ENCODE data around the gene NR2F6. TPM values are rescaled to one million over a fixed set of nuclear protein-coding genes. Genes with fewer than 3 reads are reported as not detected.
A peak's percentile ranks its signal among the peaks of the same experiment; 100 is the strongest.

Gene NR2F6
- total RNA-seq, 1 experiment from 2014 or later, result 134 TPM

DNA sequence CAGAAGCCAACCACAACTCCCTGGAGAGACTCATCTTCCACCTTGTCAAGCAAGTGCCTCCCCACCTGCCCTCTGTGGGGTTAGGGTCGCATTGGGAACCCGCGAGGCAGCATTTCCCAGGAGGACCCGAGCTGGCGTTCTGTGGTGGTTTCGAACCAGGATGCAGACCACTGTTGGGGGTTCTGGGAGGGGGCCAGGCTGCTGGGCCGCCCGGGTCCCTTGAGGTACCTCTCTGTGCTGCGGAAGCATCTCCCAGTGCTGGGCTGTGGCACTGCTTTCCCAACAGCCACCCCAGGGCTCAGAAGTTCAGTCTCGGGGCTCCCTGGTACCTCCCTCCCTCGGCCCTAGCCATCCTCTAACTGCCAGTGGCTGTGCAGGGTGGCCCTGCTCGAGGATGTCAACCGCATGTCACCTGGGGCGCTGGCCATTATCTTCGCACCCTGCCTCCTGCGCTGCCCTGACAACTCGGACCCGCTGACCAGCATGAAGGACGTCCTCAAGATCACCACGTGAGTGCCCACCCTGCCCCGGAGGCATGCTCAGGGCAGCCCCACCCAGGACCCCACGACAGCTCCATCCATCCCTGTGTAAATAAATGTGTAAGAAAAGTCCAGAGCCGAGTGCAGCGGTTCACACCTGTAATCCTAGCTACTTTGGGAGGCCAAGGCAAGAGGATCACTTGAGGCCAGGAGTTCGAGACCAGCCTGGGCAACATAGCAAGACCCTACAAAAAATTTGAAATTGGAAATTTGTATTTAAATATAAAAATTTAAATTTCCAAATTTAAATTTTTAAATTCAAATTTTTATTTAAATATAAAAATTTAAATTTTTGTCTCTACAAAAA is 38.8 kb downstream of the NR2F6 start:
- no peak overlapping the region for H4K5ac ChIP-seq (ENCODE audit: insufficient read length, low read depth, low read length)
- H3K36me3 Mint-ChIP-seq (ENCODE audit: insufficient read depth in 1 of 3, low read depth in 3 of 3), result peaks cover 30 to 60% (median 33%) of the 10 kb centered on the region in 3 experiments
- TF ChIP-seq, protein P1, sequence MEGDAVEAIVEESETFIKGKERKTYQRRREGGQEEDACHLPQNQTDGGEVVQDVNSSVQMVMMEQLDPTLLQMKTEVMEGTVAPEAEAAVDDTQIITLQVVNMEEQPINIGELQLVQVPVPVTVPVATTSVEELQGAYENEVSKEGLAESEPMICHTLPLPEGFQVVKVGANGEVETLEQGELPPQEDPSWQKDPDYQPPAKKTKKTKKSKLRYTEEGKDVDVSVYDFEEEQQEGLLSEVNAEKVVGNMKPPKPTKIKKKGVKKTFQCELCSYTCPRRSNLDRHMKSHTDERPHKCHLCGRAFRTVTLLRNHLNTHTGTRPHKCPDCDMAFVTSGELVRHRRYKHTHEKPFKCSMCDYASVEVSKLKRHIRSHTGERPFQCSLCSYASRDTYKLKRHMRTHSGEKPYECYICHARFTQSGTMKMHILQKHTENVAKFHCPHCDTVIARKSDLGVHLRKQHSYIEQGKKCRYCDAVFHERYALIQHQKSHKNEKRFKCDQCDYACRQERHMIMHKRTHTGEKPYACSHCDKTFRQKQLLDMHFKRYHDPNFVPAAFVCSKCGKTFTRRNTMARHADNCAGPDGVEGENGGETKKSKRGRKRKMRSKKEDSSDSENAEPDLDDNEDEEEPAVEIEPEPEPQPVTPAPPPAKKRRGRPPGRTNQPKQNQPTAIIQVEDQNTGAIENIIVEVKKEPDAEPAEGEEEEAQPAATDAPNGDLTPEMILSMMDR (conservative IDR thresholded peaks at IDR 0.05), result no peak
- H3T11ph ChIP-seq (ENCODE audit: low read length), result no peak overlapping the region
- H3K4me1 ChIP-seq (ENCODE audit: insufficient read depth, low read length), result no peaks in the 10 kb centered on the region
- no peaks in the 10 kb centered on the region for H3K27me3 ChIP-seq (ENCODE audit: insufficient read depth, low read length)
- H2BK12ac ChIP-seq (ENCODE audit: insufficient read length, low read depth, low read length), result no peak overlapping the region
- H3K9me3 Mint-ChIP-seq, result no peaks in the 10 kb centered on the region
- no peak overlapping the region for H3K14ac ChIP-seq (ENCODE audit: insufficient read depth, low read length)
- H3K4me3 Mint-ChIP-seq, result peak overlapping the region in 1 of 2 experiments; percentile 64; a peak in 1 of 5 replicates
- H3K23ac ChIP-seq (ENCODE audit: insufficient read length, low read depth, low read length), result no peak overlapping the region
- no peak overlapping the region for H3K27ac Mint-ChIP-seq
- no peaks in the 10 kb centered on the region for H3K79me2 ChIP-seq (ENCODE audit: insufficient read depth, low read length)
- peaks cover 2% of the 10 kb centered on the region for H4K20me1 ChIP-seq (ENCODE audit: control insufficient read depth, insufficient read depth, insufficient read length)
- no peaks in the 10 kb centered on the region for H3K27me3 Mint-ChIP-seq (ENCODE audit: low read depth)
- H2BK20ac ChIP-seq (ENCODE audit: low read depth, low read length, poor library complexity, severe bottlenecking), result no peak overlapping the region
- no peak for DNase-seq
- no peak overlapping the region for H3K4me2 ChIP-seq (ENCODE audit: insufficient read depth, insufficient read length, low read length)
- no peaks in the 10 kb centered on the region for H3K23me2 ChIP-seq (ENCODE audit: insufficient read length, low read depth, low read length, poor library complexity, severe bottlenecking)
- H3K4me1 Mint-ChIP-seq, result peaks cover 6 to 15% of the 10 kb centered on the region in 2 experiments
- no peaks in the 10 kb centered on the region for H3K9me3 ChIP-seq (ENCODE audit: control insufficient read depth, low read depth, low read length)
- H2BK5ac ChIP-seq (ENCODE audit: insufficient read length, low read length), result no peak overlapping the region
- no peak overlapping the region for H3K4ac ChIP-seq (ENCODE audit: low read depth, low read length)
- no peaks in the 10 kb centered on the region for H3K79me1 ChIP-seq (ENCODE audit: insufficient read depth, low read depth, low read length, poor library complexity, severe bottlenecking)
- H4K8ac ChIP-seq (replicated peaks; ENCODE audit: insufficient read length, low read depth, low read length), result no peak overlapping the region
- no peak overlapping the region for H3K56ac ChIP-seq (ENCODE audit: insufficient read length, low read depth, low read length)
- H2BK15ac ChIP-seq (ENCODE audit: low read depth, low read length), result no peak overlapping the region
- H2BK120ac ChIP-seq (ENCODE audit: low read depth, low read length, poor library complexity, severe bottlenecking), result no peak overlapping the region
- no CpG with 5 or more reads among the region's 25 CpGs for whole genome bisulfite sequencing (ENCODE audit: extremely low coverage, insufficient read length, low lambda C conversion rate)
- no peak overlapping the region for H3K18ac ChIP-seq (ENCODE audit: insufficient read length, low read depth, low read length)
- no peak overlapping the region for H3K27ac ChIP-seq (ENCODE audit: insufficient read length, low read depth, low read length)
- H3K9ac ChIP-seq (ENCODE audit: extremely low read depth, insufficient read length, low read length), result no peak overlapping the region
- H4K91ac ChIP-seq (ENCODE audit: insufficient read length, low read depth, low read length), result no peak overlapping the region
- no peak overlapping the region for H2AK5ac ChIP-seq (ENCODE audit: insufficient read length, low read length)
- no peak overlapping the region for H2AFZ ChIP-seq (ENCODE audit: low read length)

Data from H9 (cell line).